GM12878 (cell line): ENCODE measurements around the gene RPL29. TPM values are rescaled to one million over a fixed set of nuclear protein-coding genes. Genes with fewer than 3 reads are reported as not detected.

Experiments
- ATAC-seq: fragments of 200-7000 bp; cut with Tn5 transposase; 3 replicates; pipeline ENCODE4 v1.9.1; 2020; ENCODE audit warnings: mild to moderate bottlenecking, moderate library complexity
- BruUV-seq: library from RNA; stranded (reverse); fragments of 400-500 nt; replicated peaks from 2 replicates; lab custom pipeline; 2021; lab: Mats Ljungman, UMichigan
- CTCF ChIA-PET: fragments of 300-600 bp; sonication (Branson Sonifier 250); formaldehyde crosslinking; extraction: SDS; loops from one replicate; lab custom pipeline; 2021; ENCODE audit warnings: inconsistent platforms; lab: Yijun Ruan, JAX
- POLR2A ChIA-PET: fragments of 350-600 bp; formaldehyde crosslinking; extraction: SDS; loops from one replicate; lab custom pipeline; 2021; ENCODE audit warnings: inconsistent platforms; lab: Charles Lee
- RAD21 ChIA-PET: fragments of 300-600 bp; sonication (Branson Sonifier 250); formaldehyde crosslinking; loops from one replicate; lab custom pipeline; 2023; ENCODE audit warnings: antibody characterized with exemption; ENCODE audit not compliant: unreplicated experiment; lab: Charles Lee
- SMC1A ChIA-PET: fragments of 300-600 bp; sonication (Branson Sonifier 250); formaldehyde crosslinking; loops from one replicate; lab custom pipeline; 2023; ENCODE audit not compliant: unreplicated experiment, uncharacterized antibody; lab: Charles Lee
- DNase-seq: peaks from one replicate; pipeline ENCODE4 v3.0.0-alpha.2; 2011; ENCODE audit warnings: low read depth, low spot score
- FAIRE-seq: peaks from 3 replicates; lab custom pipeline; 2011; peaks lifted over from hg19 to GRCh38; lab: Jason Lieb, UNC
- H2AFZ ChIP-seq: 2 replicates; pipeline ENCODE4 v1.6.0; 2011; ENCODE audit warnings: low read depth, low read length, control low read depth; ENCODE audit not compliant: control insufficient read depth
- H3K27ac ChIP-seq: 2 replicates; pipeline ENCODE4 v1.5.1; 2011; ENCODE audit warnings: control low read depth; ENCODE audit not compliant: control insufficient read depth, insufficient read depth
- H3K27me3 ChIP-seq, 2 experiments: replicated peaks in 1 of 2; 2 replicates each; pipeline versions ENCODE4 v1.6.0 to v1.6.1; 2011; ENCODE audit warnings: low read length in 1 of 2; ENCODE audit not compliant: control insufficient read depth in 2 of 2, insufficient read depth in 2 of 2
- H3K36me3 ChIP-seq, 2 experiments: 2 replicates each; pipeline ENCODE4 v1.5.1; 2011; ENCODE audit warnings: low read length in 1 of 2; ENCODE audit not compliant: control insufficient read depth in 2 of 2, insufficient read depth in 2 of 2
- H3K4me1 ChIP-seq: 2 replicates; pipeline ENCODE4 v1.6.1; 2011; ENCODE audit warnings: mild to moderate bottlenecking, low read length, moderate library complexity, mixed read lengths; ENCODE audit not compliant: control insufficient read depth, insufficient read depth
- H3K4me2 ChIP-seq: 2 replicates; pipeline ENCODE4 v1.6.0; 2011; ENCODE audit warnings: control low read depth; ENCODE audit not compliant: control insufficient read depth, insufficient read depth
- H3K4me3 ChIP-seq: fragments of 200-600 bp; sonication (generic); 2 replicates; pipeline ENCODE4 v1.5.1; 2016
- H3K79me2 ChIP-seq: 2 replicates; pipeline ENCODE4 v1.6.0; 2011; ENCODE audit warnings: low read length; ENCODE audit not compliant: control insufficient read depth, insufficient read depth
- H3K9ac ChIP-seq: 2 replicates; pipeline ENCODE4 v1.8.0; 2011; ENCODE audit warnings: low read length, control low read depth, mixed read lengths; ENCODE audit not compliant: control insufficient read depth, insufficient read depth
- H3K9me3 ChIP-seq: replicated peaks from 3 replicates; pipeline ENCODE4 v1.5.1; 2011; ENCODE audit warnings: mild to moderate bottlenecking, low read length; ENCODE audit not compliant: control insufficient read depth, insufficient read depth
- H4K20me1 ChIP-seq: 2 replicates; pipeline ENCODE4 v1.6.0; 2011; ENCODE audit not compliant: control insufficient read depth, insufficient read depth
- MEF2B ChIP-seq: fragments of 450-650 bp; IDR thresholded peaks from 2 replicates; pipeline ENCODE4 v1.6.1; 2018; ENCODE audit warnings: mild to moderate bottlenecking, moderate library complexity; ENCODE audit not compliant: partially characterized antibody, poor library complexity, severe bottlenecking
- ZNF217 ChIP-seq: fragments of 450-650 bp; IDR thresholded peaks from 2 replicates; pipeline ENCODE4 v1.6.1; 2017; ENCODE audit warnings: antibody characterized with exemption, mild to moderate bottlenecking
- WGBS: methylation state at CpG from one replicate; pipeline ENCODE4 v1.1.6; 2016; ENCODE audit warnings: low lambda C conversion rate; ENCODE audit not compliant: insufficient replicate concordance, insufficient coverage; ENCODE audit errors: missing lambda C conversion rate; 5-methylcytosine and 5-hydroxymethylcytosine counted together
- in situ Hi-C: fragments of 300-500 bp; cut with MboI; formaldehyde crosslinking; loops from 9 replicates; pipeline ENCODE4 v1.14.3; 2018; ENCODE audit warnings: mixed read lengths
- intact Hi-C: fragments of 100-400 bp; cut with micrococcal nuclease; formaldehyde crosslinking; loops from one replicate; pipeline ENCODE4 v1.14.2; 2022; ENCODE audit not compliant: unreplicated experiment
- polyA plus RNA-seq, 11 experiments: library from polyadenylated mRNA; depleted of rRNA in 4 of 11; unstranded in 6 of 11; stranded (reverse) in 5 of 11; fragments of >200 nt; fragmentation: Nextera tagmentation in 4 of 11; fragmentation: Illumina TruSeq in 1 of 11; extraction: Ambion mirVana in 4 of 11; extraction: Trizol in 1 of 11; gene quantifications; 1 replicate in 1 of 11; 2 replicates in 10 of 11; pipeline versions ENCODE4 v1.2.1 to v1.2.3, GENCODE V29; 2011 to 2016; ENCODE audit warnings: inconsistent platforms in 2 of 11, missing spikeins in 2 of 11, low read depth in 1 of 11
- total RNA-seq, 4 experiments: library from RNA; depleted of rRNA in 3 of 4; stranded (reverse); fragments of >200 nt in 3 of 4; fragmentation: Illumina TruSeq in 1 of 4; extraction: Trizol in 1 of 4; gene quantifications; 2 replicates each; pipeline versions ENCODE4 v1.2.1 to v1.2.3, GENCODE V29; 2013 to 2021
- TF ChIP-seq, protein P1 (sequence below): fragments of 450-650 bp; IDR thresholded peaks from 2 replicates; pipeline ENCODE4 v1.6.1; 2017; ENCODE audit warnings: mild to moderate bottlenecking, moderate library complexity

Gene RPL29
- total and polyA plus RNA-seq, 10 of the 15 experiments (the other 5 are each of a cell fraction or from before 2014, with no cell fraction given), result 1,053 to 2,477 (median 1,657) TPM

DNA sequence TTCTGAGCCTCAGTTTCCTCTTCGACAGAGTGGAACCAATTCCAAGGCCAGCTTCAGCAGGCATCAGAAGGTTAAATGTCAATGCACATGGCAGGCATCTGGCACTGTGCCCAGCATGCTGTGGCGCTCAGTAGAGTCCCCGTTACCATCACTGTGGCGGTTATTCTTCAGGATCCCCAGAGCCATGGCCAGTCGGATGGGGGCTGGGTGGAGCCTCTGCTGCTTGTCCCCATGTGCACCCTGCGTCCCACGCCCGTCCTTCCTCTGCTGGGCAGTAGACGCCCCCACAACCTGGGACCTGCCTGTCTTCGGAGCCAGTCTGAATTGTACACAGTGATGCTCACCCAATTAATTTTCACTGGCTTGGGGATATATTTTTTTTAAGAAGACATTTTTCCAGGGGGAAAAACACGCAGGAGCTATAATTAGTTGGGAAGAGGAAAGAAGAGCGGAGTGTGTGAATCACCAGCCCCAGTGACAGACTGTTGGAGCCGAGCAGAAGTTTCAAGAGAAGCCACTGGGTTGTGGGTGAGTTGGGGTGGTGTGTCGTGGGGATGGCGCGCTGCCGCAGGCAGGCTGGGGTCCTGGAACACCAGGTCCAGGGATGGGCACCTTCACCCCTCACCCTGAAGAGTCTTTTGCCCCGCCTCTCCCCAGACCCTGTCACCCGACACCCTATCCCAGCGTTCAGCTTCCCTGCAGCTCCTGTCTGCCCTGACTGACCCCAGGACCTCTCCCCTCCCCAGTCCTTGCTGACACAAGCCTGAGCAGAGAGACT, 26.8 kb upstream of the RPL29 start:
- 88% methylated on average over 20 of the region's 20 CpGs for WGBS

More for the DNA sequence above, 26.8 kb upstream of the RPL29 start:
- Histone ChIP-seq H3K4me1 (peaks cover 18% of the 10 kb centered on the region), H3K27me3 (no peaks in the 10 kb centered on the region), H3K79me2 (no peaks in the 10 kb centered on the region), H3K4me2 (no peak overlapping the region), H2AFZ (no peak overlapping the region), H3K9ac (no peak overlapping the region), H3K4me3 (no peak overlapping the region), H4K20me1 (no peaks in the 10 kb centered on the region), H3K27ac (no peak overlapping the region), H3K9me3 (no peaks in the 10 kb centered on the region), H3K36me3 (no peaks in the 10 kb centered on the region)
- no peak for FAIRE-seq
- ChIA-PET POLR2A (interaction anchor here (0.7 to 2.3 kb wide), 10 partner anchors 10 to 64 kb away, joined by 3 to 21 read pairs (median 4); partner anchors contain the start of genes DUSP7 and RPL29), CTCF (interaction anchor here (0.8 to 3.9 kb wide), 11 partner anchors 9 to 193 kb away, joined by 3 to 30 read pairs (median 4); partner anchors contain the start of gene DUSP7), RAD21 (interaction anchor here (1.0 to 7.1 kb wide), 5 partner anchors 10 to 35 kb away, joined by 3 to 70 read pairs (median 42); no protein-coding TSS in a partner anchor), SMC1A (interaction anchor here (1.0 to 12.8 kb wide), 10 partner anchors 10 to 99 kb away, joined by 3 to 116 read pairs (median 7); partner anchors contain the start of gene DUSP7)
- no peak for ATAC-seq
- in situ Hi-C loops (no loop called here), intact Hi-C loops (no loop called here)
- DNase-seq, result no peak
- TF ChIP-seq ZNF217 (no peak), MEF2B (peak; percentile 4)
- TF ChIP-seq, protein P1, sequence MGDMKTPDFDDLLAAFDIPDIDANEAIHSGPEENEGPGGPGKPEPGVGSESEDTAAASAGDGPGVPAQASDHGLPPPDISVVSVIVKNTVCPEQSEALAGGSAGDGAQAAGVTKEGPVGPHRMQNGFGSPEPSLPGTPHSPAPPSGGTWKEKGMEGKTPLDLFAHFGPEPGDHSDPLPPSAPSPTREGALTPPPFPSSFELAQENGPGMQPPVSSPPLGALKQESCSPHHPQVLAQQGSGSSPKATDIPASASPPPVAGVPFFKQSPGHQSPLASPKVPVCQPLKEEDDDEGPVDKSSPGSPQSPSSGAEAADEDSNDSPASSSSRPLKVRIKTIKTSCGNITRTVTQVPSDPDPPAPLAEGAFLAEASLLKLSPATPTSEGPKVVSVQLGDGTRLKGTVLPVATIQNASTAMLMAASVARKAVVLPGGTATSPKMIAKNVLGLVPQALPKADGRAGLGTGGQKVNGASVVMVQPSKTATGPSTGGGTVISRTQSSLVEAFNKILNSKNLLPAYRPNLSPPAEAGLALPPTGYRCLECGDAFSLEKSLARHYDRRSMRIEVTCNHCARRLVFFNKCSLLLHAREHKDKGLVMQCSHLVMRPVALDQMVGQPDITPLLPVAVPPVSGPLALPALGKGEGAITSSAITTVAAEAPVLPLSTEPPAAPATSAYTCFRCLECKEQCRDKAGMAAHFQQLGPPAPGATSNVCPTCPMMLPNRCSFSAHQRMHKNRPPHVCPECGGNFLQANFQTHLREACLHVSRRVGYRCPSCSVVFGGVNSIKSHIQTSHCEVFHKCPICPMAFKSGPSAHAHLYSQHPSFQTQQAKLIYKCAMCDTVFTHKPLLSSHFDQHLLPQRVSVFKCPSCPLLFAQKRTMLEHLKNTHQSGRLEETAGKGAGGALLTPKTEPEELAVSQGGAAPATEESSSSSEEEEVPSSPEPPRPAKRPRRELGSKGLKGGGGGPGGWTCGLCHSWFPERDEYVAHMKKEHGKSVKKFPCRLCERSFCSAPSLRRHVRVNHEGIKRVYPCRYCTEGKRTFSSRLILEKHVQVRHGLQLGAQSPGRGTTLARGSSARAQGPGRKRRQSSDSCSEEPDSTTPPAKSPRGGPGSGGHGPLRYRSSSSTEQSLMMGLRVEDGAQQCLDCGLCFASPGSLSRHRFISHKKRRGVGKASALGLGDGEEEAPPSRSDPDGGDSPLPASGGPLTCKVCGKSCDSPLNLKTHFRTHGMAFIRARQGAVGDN, result 0 out of 2 replicates have a peak, but pooled peaks have one; percentile 11
- no TSS peak for BruUV-seq
